Effector memory CD4-positive, alpha-beta T cell (primary cell): Measurements from ENCODE around the gene AOX1.
"Not testable (repeated sequence)": the region's sequence is repeated elsewhere in the genome, so short reads cannot be mapped to it uniquely, and the experiment has no call there.

Experiments
- DNase-seq, 3 donors: peaks; one replicate each; pipeline ENCODE4 v3.0.0-alpha.2; 2020
- H3K27ac ChIP-seq: 2 replicates; pipeline ENCODE4 v1.7.0; 2013; ENCODE audit warnings: mild to moderate bottlenecking, low read length, moderate library complexity; ENCODE audit not compliant: insufficient read depth, poor library complexity, severe bottlenecking
- H3K27me3 ChIP-seq: replicated peaks from 2 replicates; pipeline ENCODE4 v1.7.0; 2013; ENCODE audit warnings: mild to moderate bottlenecking, low read length; ENCODE audit not compliant: insufficient read depth, control insufficient read depth, poor library complexity, severe bottlenecking
- H3K36me3 ChIP-seq: 2 replicates; pipeline ENCODE4 v1.7.0; 2013; ENCODE audit warnings: mild to moderate bottlenecking, low read length, moderate library complexity; ENCODE audit not compliant: control insufficient read depth, insufficient read depth
- H3K4me1 ChIP-seq: 2 replicates; pipeline ENCODE4 v1.7.0; 2013; ENCODE audit warnings: low read length, mild to moderate bottlenecking; ENCODE audit not compliant: control insufficient read depth, insufficient read depth, poor library complexity, severe bottlenecking
- H3K4me3 ChIP-seq: 2 replicates; pipeline ENCODE4 v1.7.0; 2013; ENCODE audit warnings: low read length, low read depth, mild to moderate bottlenecking; ENCODE audit not compliant: insufficient read depth, poor library complexity, severe bottlenecking
- H3K9me3 ChIP-seq: 2 replicates; pipeline ENCODE4 v1.7.0; 2013; ENCODE audit warnings: mild to moderate bottlenecking, low read length, moderate library complexity; ENCODE audit not compliant: control insufficient read depth

AOX1 gene

DNA sequence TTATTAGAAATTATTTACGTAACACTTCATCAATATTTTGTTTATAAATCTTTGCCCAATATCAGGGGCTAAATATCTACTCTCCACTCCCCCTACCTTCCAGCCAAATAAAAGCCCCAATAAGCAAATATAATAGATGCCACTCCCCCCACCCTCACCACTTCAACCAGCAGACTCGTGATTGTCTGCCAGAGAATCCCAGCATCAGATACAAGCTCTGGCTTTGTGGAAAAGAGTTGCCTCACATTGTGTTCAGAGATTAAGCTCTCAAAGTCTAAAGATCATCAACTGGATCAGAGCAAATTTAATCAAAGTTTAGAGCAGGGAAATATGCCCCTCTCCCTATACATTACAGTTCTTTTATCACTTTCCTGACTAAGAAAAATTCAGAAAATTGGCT, 39.5 kb downstream of the AOX1 start:
- no peak overlapping the region for H3K4me3 ChIP-seq
- no peaks in the 10 kb centered on the region for H3K36me3 ChIP-seq
- peaks cover 3% of the 10 kb centered on the region for H3K27me3 ChIP-seq
- H3K4me1 ChIP-seq: no peaks in the 10 kb centered on the region
- H3K9me3 ChIP-seq: no peaks in the 10 kb centered on the region
- no peak overlapping the region for H3K27ac ChIP-seq
- DNase-seq: no peak

DNA sequence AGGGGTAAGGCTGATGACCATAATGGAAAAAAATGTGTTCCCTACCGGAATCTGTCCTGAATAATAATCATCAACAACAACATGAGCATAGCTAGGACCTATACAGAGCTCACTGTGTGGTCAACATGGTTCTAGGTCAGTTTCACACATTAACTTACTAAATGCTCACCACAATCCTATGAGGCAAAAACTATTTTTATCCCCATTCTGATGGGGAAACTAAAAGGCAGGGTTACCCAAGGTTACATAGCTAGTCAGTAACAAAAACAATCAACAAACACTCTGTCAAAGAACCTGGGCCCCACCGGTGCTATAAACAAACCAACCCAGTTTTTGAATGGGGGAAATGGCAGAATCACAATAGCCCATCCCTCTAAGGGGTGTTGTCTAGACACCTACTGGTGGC, 40.1 kb downstream of the AOX1 start:
- H3K4me3 ChIP-seq: no peak overlapping the region
- H3K9me3 ChIP-seq: no peaks in the 10 kb centered on the region
- H3K27ac ChIP-seq: no peak overlapping the region
- H3K36me3 ChIP-seq: no peaks in the 10 kb centered on the region
- no peaks in the 10 kb centered on the region for H3K4me1 ChIP-seq
- DNase-seq: no peak
- peaks cover 3% of the 10 kb centered on the region for H3K27me3 ChIP-seq

DNA sequence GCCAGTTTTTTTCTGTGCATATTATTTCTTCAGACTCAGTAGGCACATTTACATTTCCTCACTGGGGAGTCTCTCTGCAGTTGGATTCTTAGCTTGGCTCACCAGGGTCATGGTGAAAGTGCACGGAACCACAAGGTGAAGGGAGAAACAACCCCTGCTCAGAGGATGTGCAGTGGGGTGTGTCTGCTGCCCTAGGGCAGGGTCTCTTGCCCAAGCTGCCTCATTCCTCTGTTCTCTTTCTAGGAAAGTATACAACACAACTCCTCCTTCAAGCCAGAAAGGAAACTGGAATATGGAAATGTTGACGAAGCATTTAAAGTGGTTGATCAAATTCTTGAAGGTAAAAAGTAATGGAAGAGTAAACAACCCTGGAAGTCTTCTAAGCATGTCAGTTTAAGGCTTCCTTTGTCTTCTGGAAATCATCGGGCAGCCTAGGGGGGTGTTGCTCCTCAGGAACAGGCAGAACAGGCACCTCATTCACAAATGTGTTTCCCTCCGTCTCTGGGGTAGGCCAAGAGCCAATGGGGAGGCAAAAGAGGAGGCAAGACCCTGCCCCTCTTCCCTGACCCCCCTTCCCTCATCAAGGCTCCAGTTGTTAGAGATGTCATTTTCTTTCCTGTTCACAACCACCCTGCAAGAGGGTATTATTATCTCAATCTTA, 41.4 kb downstream of the AOX1 start:
- H3K4me1 ChIP-seq: no peaks in the 10 kb centered on the region
- DNase-seq: no peak
- H3K27me3 ChIP-seq: peaks cover 3% of the 10 kb centered on the region
- H3K36me3 ChIP-seq: no peaks in the 10 kb centered on the region
- H3K27ac ChIP-seq: no peak overlapping the region
- H3K4me3 ChIP-seq: no peak overlapping the region
- no peaks in the 10 kb centered on the region for H3K9me3 ChIP-seq

DNA sequence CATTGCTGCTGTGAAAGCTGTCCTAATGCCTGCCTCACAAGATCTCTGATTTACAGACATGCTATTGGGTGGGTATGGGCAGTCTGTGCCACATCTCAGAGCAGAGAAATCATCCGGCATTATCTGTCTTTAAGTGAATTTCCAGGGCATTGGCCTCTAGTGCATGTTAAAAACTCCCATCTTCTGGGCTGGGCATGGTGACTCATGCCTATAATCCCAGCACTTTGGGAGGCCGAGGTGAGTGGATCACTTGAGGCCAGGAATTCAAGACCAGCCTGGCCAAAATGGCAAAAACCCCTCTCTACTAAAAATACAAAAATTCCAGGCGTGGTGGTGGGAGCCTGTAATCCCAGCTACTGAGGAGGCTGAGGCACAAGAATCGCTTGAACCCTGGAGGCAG, 42.6 kb downstream of the AOX1 start:
- H3K4me3 ChIP-seq, H3K9me3 ChIP-seq, H3K27me3 ChIP-seq, H3K36me3 ChIP-seq, DNase-seq, H3K27ac ChIP-seq, H3K4me1 ChIP-seq: not testable (repeated sequence)

DNA sequence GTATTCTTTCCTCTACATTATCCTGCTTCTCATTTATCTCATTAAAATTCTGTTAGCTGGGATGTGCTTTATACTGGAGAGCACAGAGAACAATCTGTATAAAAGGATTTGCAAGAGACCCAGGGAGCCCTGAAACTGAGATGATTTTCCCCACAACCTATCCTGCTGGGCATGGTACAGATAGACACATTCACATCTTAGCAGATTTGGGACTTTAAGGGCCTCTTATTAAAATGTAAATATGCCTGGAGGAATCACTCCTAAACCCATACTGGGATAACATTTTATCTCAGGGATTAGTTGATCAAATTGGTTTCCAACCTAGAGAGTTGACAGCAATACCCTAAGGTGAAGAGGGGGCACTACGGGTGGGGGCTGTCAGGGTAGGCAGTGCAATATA, 45.5 kb downstream of the AOX1 start:
- no peaks in the 10 kb centered on the region for H3K4me1 ChIP-seq
- H3K4me3 ChIP-seq: no peak overlapping the region
- H3K27ac ChIP-seq: no peak overlapping the region
- H3K9me3 ChIP-seq: no peaks in the 10 kb centered on the region
- no peaks in the 10 kb centered on the region for H3K27me3 ChIP-seq
- H3K36me3 ChIP-seq: no peaks in the 10 kb centered on the region
- DNase-seq: no peak

DNA sequence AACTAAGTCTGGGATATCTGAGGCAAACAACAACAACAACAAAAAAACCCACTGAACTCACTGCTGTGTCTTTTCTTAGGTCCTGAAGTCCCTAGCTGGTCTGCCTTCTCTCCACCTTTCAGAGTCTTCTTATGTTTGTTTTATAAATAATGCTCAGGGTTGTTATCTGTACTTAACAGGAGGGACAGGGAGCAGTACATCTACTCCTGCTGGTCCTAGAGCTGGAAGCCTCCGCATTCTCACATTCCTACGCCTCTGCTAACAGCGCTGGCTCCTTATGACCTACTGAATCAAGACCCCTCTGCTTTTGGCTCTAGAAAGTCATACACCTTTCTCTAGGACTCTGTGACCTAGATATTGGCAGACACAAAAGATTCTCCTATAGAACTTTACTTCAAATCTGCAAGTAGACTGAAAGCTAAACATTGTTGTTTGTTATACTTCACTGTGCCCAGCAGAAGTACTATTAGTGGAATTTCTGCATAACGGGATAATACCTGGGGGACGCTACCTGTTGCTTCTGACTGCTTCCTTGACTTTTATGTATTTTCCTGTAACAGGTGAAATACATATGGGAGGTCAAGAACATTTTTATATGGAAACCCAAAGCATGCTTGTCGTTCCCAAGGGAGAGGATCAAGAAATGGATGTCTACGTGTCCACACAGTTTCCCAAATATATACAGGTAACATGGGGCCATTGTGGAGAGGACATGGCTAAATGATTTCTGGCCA, 48.6 kb downstream of the AOX1 start:
- Histone ChIP-seq H3K27me3 (no peaks in the 10 kb centered on the region), H3K27ac (no peak overlapping the region), H3K4me1 (no peaks in the 10 kb centered on the region), H3K4me3 (no peak overlapping the region), H3K36me3 (no peaks in the 10 kb centered on the region), H3K9me3 (no peaks in the 10 kb centered on the region)
- DNase-seq: no peak

DNA sequence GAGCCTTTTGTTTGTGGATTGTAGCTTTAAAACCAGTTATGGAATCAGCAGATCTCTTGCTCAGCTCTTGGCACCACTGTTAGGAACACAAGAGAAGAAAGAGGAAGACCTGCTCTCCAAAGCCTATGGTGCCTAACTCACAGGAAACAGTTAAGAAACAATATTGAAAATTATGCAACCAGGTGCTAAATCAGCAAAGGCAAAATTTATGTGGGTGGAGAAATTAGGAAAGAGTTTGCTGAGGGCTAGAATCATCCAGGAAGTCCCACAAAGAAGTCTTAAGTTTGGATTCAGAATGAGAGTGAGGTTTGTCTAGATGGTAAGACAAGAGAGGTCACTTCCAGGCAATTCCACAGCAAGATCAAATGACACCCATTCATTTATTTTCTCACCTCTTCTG, 49.4 kb downstream of the AOX1 start:
- no peaks in the 10 kb centered on the region for H3K36me3 ChIP-seq
- DNase-seq: no peak
- H3K27ac ChIP-seq: no peak overlapping the region
- no peaks in the 10 kb centered on the region for H3K4me1 ChIP-seq
- no peaks in the 10 kb centered on the region for H3K27me3 ChIP-seq
- H3K9me3 ChIP-seq: no peaks in the 10 kb centered on the region
- no peak overlapping the region for H3K4me3 ChIP-seq

DNA sequence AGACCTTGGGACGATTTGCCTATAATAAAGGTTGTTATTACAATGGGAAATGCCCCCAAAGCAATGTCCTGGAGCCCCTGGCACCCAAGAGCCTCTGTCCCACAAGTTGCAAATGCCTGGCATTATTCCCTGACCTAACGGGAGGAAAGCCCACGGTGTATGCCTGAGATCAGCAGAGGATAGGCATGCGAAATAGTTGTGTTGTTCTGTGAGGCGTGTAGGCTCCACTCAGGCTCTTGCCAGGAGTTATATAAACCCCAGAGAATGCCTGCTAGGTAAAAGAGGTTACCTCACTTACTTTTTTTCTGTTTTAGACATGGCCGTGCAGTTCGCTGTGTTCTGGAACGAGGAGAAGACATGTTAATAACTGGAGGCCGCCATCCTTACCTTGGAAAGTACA, 52.1 kb downstream of the AOX1 start:
- no peak for DNase-seq
- H3K4me1 ChIP-seq: no peaks in the 10 kb centered on the region
- H3K27ac ChIP-seq: no peak overlapping the region
- H3K9me3 ChIP-seq: no peaks in the 10 kb centered on the region
- no peak overlapping the region for H3K4me3 ChIP-seq
- H3K36me3 ChIP-seq: no peaks in the 10 kb centered on the region
- no peaks in the 10 kb centered on the region for H3K27me3 ChIP-seq

DNA sequence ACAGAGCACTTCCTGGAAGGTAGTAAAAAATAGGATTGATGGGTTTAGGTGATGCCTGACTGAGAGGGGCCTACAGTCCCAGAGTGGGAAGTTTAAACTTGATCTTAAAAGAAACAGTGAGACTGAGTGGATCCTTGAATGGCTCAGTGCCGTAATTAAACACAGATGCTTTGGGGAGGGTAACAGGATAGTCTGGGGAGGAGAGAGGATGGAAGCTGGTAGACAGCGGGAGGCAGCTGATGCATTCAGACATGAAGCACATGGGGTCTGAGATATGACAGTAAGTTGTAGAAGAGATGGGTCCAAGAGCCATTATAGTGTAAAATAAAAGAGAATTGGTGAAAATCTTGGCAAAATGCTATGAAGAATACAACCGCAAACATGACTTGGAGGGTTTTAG, 54.4 kb downstream of the AOX1 start:
- Histone ChIP-seq H3K27me3 (no peaks in the 10 kb centered on the region), H3K9me3 (no peaks in the 10 kb centered on the region)

DNA sequence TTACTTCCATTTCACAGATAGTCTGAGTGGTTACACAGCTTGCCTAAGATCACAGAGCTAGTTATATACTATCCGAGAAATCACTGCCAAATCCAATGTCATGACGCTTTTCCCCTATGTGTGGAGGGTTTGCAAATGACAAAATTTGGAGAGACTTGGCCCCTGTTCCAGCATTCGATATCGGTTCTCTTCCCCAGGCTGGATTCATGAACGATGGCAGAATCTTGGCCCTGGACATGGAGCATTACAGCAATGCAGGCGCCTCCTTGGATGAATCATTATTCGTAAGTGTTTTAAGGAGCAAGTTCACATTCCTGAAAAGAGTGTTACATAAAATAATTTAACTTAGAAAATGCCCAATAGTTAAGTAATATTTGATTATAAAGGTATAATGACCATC, 55.1 kb downstream of the AOX1 start:
- H3K27ac ChIP-seq: no peak overlapping the region
- no peaks in the 10 kb centered on the region for H3K4me1 ChIP-seq
- no peaks in the 10 kb centered on the region for H3K27me3 ChIP-seq
- no peak for DNase-seq
- no peak overlapping the region for H3K4me3 ChIP-seq
- H3K9me3 ChIP-seq: no peaks in the 10 kb centered on the region
- H3K36me3 ChIP-seq: no peaks in the 10 kb centered on the region

More for the DNA sequence above, 54.4 kb downstream of the AOX1 start:
- Histone ChIP-seq H3K36me3 (no peaks in the 10 kb centered on the region), H3K27ac (no peak overlapping the region), H3K4me3 (no peak overlapping the region), H3K4me1 (no peaks in the 10 kb centered on the region)
- DNase-seq: no peak
